ENCODE data around the gene AGPAT3. TPM values are rescaled to one million over a fixed set of nuclear protein-coding genes. Genes with fewer than 3 reads are reported as not detected.

The AGPAT3 gene
- total RNA-seq, 1 experiment from 2014 or later = 13.0 TPM

- H3K27ac ChIP-seq (ENCODE audit: insufficient read length, low read depth, low read length) = no peak overlapping the region
These were observed 93.5 kb downstream of the AGPAT3 start for GRCh38 chr21:43958364-43959158.

More at GRCh38 chr21:43958364-43959158, 93.5 kb downstream of the AGPAT3 start:
- no peak overlapping the region for H3K23ac ChIP-seq (ENCODE audit: insufficient read length, low read depth, low read length)
- H3K23me2 ChIP-seq (ENCODE audit: insufficient read length, low read depth, low read length, poor library complexity, severe bottlenecking) = no peaks in the 10 kb centered on the region
- no peak overlapping the region for H4K91ac ChIP-seq (ENCODE audit: insufficient read length, low read depth, low read length)
- TF ChIP-seq CTCF (conservative IDR thresholded peaks at IDR 0.05) = no peak
- Mint-ChIP-seq H3K4me1 (peaks cover 2 to 3% of the 10 kb centered on the region in 2 experiments; a peak in 2 of 4 replicates), H3K9me3 (peaks cover 4 to 5% of the 10 kb centered on the region in 2 experiments; a peak in 3 of 5 replicates), H3K36me3 (ENCODE audit: insufficient read depth in 1 of 3, low read depth in 3 of 3) (no peaks in the 10 kb centered on the region; a peak in 1 of 7 replicates), H3K27ac (no peak overlapping the region), H3K4me3 (no peak overlapping the region), H3K27me3 (ENCODE audit: low read depth) (no peaks in the 10 kb centered on the region; the same call in 1 of the 2 replicates)
- H4K5ac ChIP-seq (ENCODE audit: insufficient read length, low read depth, low read length) = no peak overlapping the region
- H3K56ac ChIP-seq (ENCODE audit: insufficient read length, low read depth, low read length) = no peak overlapping the region
- H3T11ph ChIP-seq (ENCODE audit: low read length) = no peak overlapping the region
- no peak overlapping the region for H2BK20ac ChIP-seq (ENCODE audit: low read depth, low read length, poor library complexity, severe bottlenecking)
- WGBS (ENCODE audit: extremely low coverage, insufficient read length, low lambda C conversion rate) = 100% methylated on average over 6 of the region's 13 CpGs
- H3K79me2 ChIP-seq (ENCODE audit: insufficient read depth, low read length) = no peaks in the 10 kb centered on the region
- H3K4me1 ChIP-seq (ENCODE audit: insufficient read depth, low read length) = no peaks in the 10 kb centered on the region
- H3K9ac ChIP-seq (ENCODE audit: extremely low read depth, insufficient read length, low read length) = no peak overlapping the region
- H2BK5ac ChIP-seq (ENCODE audit: insufficient read length, low read length) = no peak overlapping the region
- no peak overlapping the region for H2BK12ac ChIP-seq (ENCODE audit: insufficient read length, low read depth, low read length)
- no peak overlapping the region for H2AK5ac ChIP-seq (ENCODE audit: insufficient read length, low read length)
- H2BK120ac ChIP-seq (ENCODE audit: low read depth, low read length, poor library complexity, severe bottlenecking) = no peak overlapping the region
- H3K9me3 ChIP-seq (ENCODE audit: control insufficient read depth, low read depth, low read length) = no peaks in the 10 kb centered on the region
- H3K4ac ChIP-seq (ENCODE audit: low read depth, low read length) = no peak overlapping the region
- no peaks in the 10 kb centered on the region for H3K27me3 ChIP-seq (ENCODE audit: insufficient read depth, low read length)
- H3K18ac ChIP-seq (ENCODE audit: insufficient read length, low read depth, low read length) = peak overlapping the region; percentile 7
- H2AFZ ChIP-seq (ENCODE audit: low read length) = no peak overlapping the region
- no peak for DNase-seq
- no peak overlapping the region for H3K14ac ChIP-seq (ENCODE audit: insufficient read depth, low read length)
- no peak overlapping the region for H3K4me2 ChIP-seq (ENCODE audit: insufficient read depth, insufficient read length, low read length)
- H3K79me1 ChIP-seq (ENCODE audit: insufficient read depth, low read depth, low read length, poor library complexity, severe bottlenecking) = no peaks in the 10 kb centered on the region
- H4K8ac ChIP-seq (replicated peaks; ENCODE audit: insufficient read length, low read depth, low read length) = peak overlapping the region; percentile 5
- no peaks in the 10 kb centered on the region for H4K20me1 ChIP-seq (ENCODE audit: control insufficient read depth, insufficient read depth, insufficient read length)
- H2BK15ac ChIP-seq (ENCODE audit: low read depth, low read length) = no peak overlapping the region
